Liver (tissue), 3 donors: ENCODE results near the gene RET.

Source experiments
- CTCF ChIP-seq: fragments of 150-350 bp; IDR thresholded peaks from 2 replicates; pipeline ENCODE4 v1.5.1; 2017; ENCODE audit warnings: improper control_type of control experiment, low read depth, low read length; ENCODE audit not compliant: missing input control
- GABPA ChIP-seq, 2 donors: IDR thresholded peaks in 1 of 2; conservative IDR thresholded peaks in 1 of 2; 2 replicates each; pipeline ENCODE4 v1.6.1; 2016; ENCODE audit warnings: antibody characterized with exemption in 2 of 2, mild to moderate bottlenecking in 1 of 2, moderate library complexity in 1 of 2
- MAX ChIP-seq: IDR thresholded peaks from 2 replicates; pipeline ENCODE4 v1.6.1; 2016; ENCODE audit warnings: antibody characterized with exemption
- RAD21 ChIP-seq, 2 donors: IDR thresholded peaks; 2 replicates each; pipeline ENCODE4 v1.6.1; 2016; ENCODE audit warnings: antibody characterized with exemption in 2 of 2, mild to moderate bottlenecking in 2 of 2
- RXRA ChIP-seq, 2 donors: IDR thresholded peaks; 2 replicates each; pipeline ENCODE4 v1.6.1; 2017 to 2018; ENCODE audit warnings: antibody characterized with exemption in 2 of 2, mild to moderate bottlenecking in 1 of 2
- SP1 ChIP-seq: IDR thresholded peaks from 2 replicates; pipeline ENCODE4 v1.6.1; 2018; ENCODE audit warnings: antibody characterized with exemption, mild to moderate bottlenecking
- TAF1 ChIP-seq: conservative IDR thresholded peaks from 2 replicates; pipeline ENCODE4 v1.6.1; 2016; ENCODE audit warnings: antibody characterized with exemption, mild to moderate bottlenecking
- YY1 ChIP-seq: IDR thresholded peaks from 2 replicates; pipeline ENCODE4 v1.6.1; 2016; ENCODE audit warnings: antibody characterized with exemption, mild to moderate bottlenecking
- TF ChIP-seq, protein P1 (sequence below): IDR thresholded peaks from 2 replicates; pipeline ENCODE4 v1.6.1; 2016; ENCODE audit warnings: antibody characterized with exemption, mild to moderate bottlenecking
- donor health status: healthy.
- donor health status: healthy.

- TF ChIP-seq CTCF (no peak), MAX (no peak), GABPA (IDR thresholded peaks at IDR 0.05 in 1 of 2, conservative IDR thresholded peaks at IDR 0.05 in 1 of 2) (no peak), TAF1 (no peak), RAD21 (IDR thresholded peaks at IDR 0.05) (no peak), RXRA (IDR thresholded peaks at IDR 0.05) (no peak), SP1 (no peak), YY1 (no peak)
- TF ChIP-seq, protein P1, sequence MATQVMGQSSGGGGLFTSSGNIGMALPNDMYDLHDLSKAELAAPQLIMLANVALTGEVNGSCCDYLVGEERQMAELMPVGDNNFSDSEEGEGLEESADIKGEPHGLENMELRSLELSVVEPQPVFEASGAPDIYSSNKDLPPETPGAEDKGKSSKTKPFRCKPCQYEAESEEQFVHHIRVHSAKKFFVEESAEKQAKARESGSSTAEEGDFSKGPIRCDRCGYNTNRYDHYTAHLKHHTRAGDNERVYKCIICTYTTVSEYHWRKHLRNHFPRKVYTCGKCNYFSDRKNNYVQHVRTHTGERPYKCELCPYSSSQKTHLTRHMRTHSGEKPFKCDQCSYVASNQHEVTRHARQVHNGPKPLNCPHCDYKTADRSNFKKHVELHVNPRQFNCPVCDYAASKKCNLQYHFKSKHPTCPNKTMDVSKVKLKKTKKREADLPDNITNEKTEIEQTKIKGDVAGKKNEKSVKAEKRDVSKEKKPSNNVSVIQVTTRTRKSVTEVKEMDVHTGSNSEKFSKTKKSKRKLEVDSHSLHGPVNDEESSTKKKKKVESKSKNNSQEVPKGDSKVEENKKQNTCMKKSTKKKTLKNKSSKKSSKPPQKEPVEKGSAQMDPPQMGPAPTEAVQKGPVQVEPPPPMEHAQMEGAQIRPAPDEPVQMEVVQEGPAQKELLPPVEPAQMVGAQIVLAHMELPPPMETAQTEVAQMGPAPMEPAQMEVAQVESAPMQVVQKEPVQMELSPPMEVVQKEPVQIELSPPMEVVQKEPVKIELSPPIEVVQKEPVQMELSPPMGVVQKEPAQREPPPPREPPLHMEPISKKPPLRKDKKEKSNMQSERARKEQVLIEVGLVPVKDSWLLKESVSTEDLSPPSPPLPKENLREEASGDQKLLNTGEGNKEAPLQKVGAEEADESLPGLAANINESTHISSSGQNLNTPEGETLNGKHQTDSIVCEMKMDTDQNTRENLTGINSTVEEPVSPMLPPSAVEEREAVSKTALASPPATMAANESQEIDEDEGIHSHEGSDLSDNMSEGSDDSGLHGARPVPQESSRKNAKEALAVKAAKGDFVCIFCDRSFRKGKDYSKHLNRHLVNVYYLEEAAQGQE = no peak
Measured at GRCh38 chr10:43114088-43114742, 37.3 kb downstream of the RET start.
